Natural killer cell (primary cell): ENCODE results near the gene IFT81. TPM values are rescaled to one million over a fixed set of nuclear protein-coding genes. Genes with fewer than 3 reads are reported as not detected.

ENCODE experiments used
- ATAC-seq, 3 donors: fragments of 150-1000 bp in 2 of 3; fragments of 200-7000 bp in 1 of 3; cut with Tn5 transposase; 1 replicate in 1 of 3; 2 replicates in 2 of 3; pipeline ENCODE4 v1.10.0; 2021; ENCODE audit warnings: mild to moderate bottlenecking in 2 of 3, moderate library complexity in 2 of 3
- DNase-seq, 2 donors: peaks; one replicate each; pipeline versions ENCODE4 v3.0.0 to v3.0.0-alpha.2; 2013 to 2021; ENCODE audit warnings: mixed read lengths in 1 of 2
- H3K27ac ChIP-seq: one replicate; pipeline ENCODE4 v1.5.1; 2013; ENCODE audit warnings: mild to moderate bottlenecking, low read length
- H3K27me3 ChIP-seq: one replicate; pipeline ENCODE4 v1.6.1; 2013; ENCODE audit warnings: low read length; ENCODE audit not compliant: control insufficient read depth, insufficient read depth
- H3K36me3 ChIP-seq: one replicate; pipeline ENCODE4 v1.6.1; 2013; ENCODE audit warnings: low read length; ENCODE audit not compliant: control insufficient read depth, insufficient read depth
- H3K4me1 ChIP-seq: one replicate; pipeline ENCODE4 v1.6.1; 2013; ENCODE audit warnings: low read length; ENCODE audit not compliant: control insufficient read depth, insufficient read depth
- H3K4me3 ChIP-seq: one replicate; pipeline ENCODE4 v1.5.1; 2013; ENCODE audit warnings: low read length
- H3K9me3 ChIP-seq: one replicate; pipeline ENCODE4 v1.6.1; 2013; ENCODE audit warnings: low read length; ENCODE audit not compliant: control insufficient read depth, insufficient read depth
- H3K27ac Mint-ChIP-seq, 2 donors: one replicate each; pipeline ENCODE4 v1.8.0; 2022; ENCODE audit warnings: mild to moderate bottlenecking in 2 of 2, mixed read lengths in 2 of 2, moderate library complexity in 1 of 2
- H3K27me3 Mint-ChIP-seq, 2 donors: one replicate each; pipeline ENCODE4 v1.8.0; 2022; ENCODE audit warnings: low read depth in 2 of 2, mixed read lengths in 2 of 2
- H3K36me3 Mint-ChIP-seq: one replicate; pipeline ENCODE4 v1.8.0; 2022; ENCODE audit warnings: mixed read lengths
- H3K4me1 Mint-ChIP-seq, 2 donors: one replicate each; pipeline ENCODE4 v1.8.0; 2022; ENCODE audit warnings: mixed read lengths in 2 of 2
- H3K4me3 Mint-ChIP-seq: one replicate; pipeline ENCODE4 v1.8.0; 2022; ENCODE audit warnings: mild to moderate bottlenecking, moderate library complexity, mixed read lengths
- H3K9me3 Mint-ChIP-seq, 2 donors: one replicate each; pipeline ENCODE4 v1.8.0; 2022; ENCODE audit warnings: mixed read lengths in 2 of 2
- CTCF ChIP-seq: fragments of 200-600 bp; IDR thresholded peaks from one replicate; pipeline ENCODE4 v1.8.0; 2022; ENCODE audit warnings: antibody characterized with exemption
- WGBS: methylation state at CpG from one replicate; pipeline ENCODE4 v1.1.7; 2013; ENCODE audit warnings: missing lambda C conversion rate; ENCODE audit not compliant: insufficient coverage; 5-methylcytosine and 5-hydroxymethylcytosine counted together
- intact Hi-C: fragments of 100-400 bp; cut with micrococcal nuclease; formaldehyde crosslinking; loops from one replicate; pipeline ENCODE4 v1.14.2; 2022
- total RNA-seq, 4 donors: library from RNA; stranded (reverse); fragments of 120-200 nt in 1 of 4; gene quantifications; one replicate each; pipeline versions ENCODE4 v1.2.3 to v1.2.4, GENCODE V29; 2013 to 2022

Gene IFT81
- total RNA-seq, 3 donors from 2014 or later (not counting 1 experiment from before 2014, with no cell fraction given) = 0.61 to 1.4 (median 0.80) TPM

GRCh38 chr12:110245369-110245772 lies 121.2 kb downstream of the IFT81 start:
- Mint-ChIP-seq H3K9me3 (no peaks in the 10 kb centered on the region), H3K27me3 (peaks cover 0 to 4% of the 10 kb centered on the region in 2 donors), H3K4me3 (no peak overlapping the region), H3K27ac (no peak overlapping the region), H3K36me3 (no peaks in the 10 kb centered on the region), H3K4me1 (no peaks in the 10 kb centered on the region)
- TF ChIP-seq CTCF = peak; percentile 32
- Histone ChIP-seq H3K27me3 (no peaks in the 10 kb centered on the region), H3K4me3 (no peak overlapping the region), H3K36me3 (no peaks in the 10 kb centered on the region), H3K27ac (no peak overlapping the region), H3K4me1 (no peaks in the 10 kb centered on the region), H3K9me3 (no peaks in the 10 kb centered on the region)
- 62% methylated on average over 3 of the region's 3 CpGs for WGBS
- intact Hi-C loops = loop anchor here (1.0 kb wide), 1 partner anchor 145 kb away; no protein-coding TSS in a partner anchor
- DNase-seq (peak; percentile 23 to 67), ATAC-seq (peak; percentile 47 to 60 (median 58))

GRCh38 chr12:110246636-110247339 lies 122.6 kb downstream of the IFT81 start:
- ATAC-seq = no peak
- no peaks in the 10 kb centered on the region for H3K27me3 ChIP-seq
- no peak overlapping the region for H3K4me3 ChIP-seq
- H3K27ac ChIP-seq = no peak overlapping the region
- Mint-ChIP-seq H3K4me1 (no peaks in the 10 kb centered on the region), H3K9me3 (no peaks in the 10 kb centered on the region), H3K27me3 (no peaks in the 10 kb centered on the region), H3K4me3 (no peak overlapping the region), H3K36me3 (no peaks in the 10 kb centered on the region), H3K27ac (no peak overlapping the region)
- no peak for TF ChIP-seq CTCF
- H3K36me3 ChIP-seq = no peaks in the 10 kb centered on the region
- no peaks in the 10 kb centered on the region for H3K4me1 ChIP-seq
- no peak for DNase-seq
- no peaks in the 10 kb centered on the region for H3K9me3 ChIP-seq
- 100% methylated on average over 3 of the region's 4 CpGs for WGBS
- intact Hi-C loops = no loop called here

GRCh38 chr12:110247340-110248095 lies 123.4 kb downstream of the IFT81 start:
- intact Hi-C loops = no loop called here
- ATAC-seq = no peak
- Mint-ChIP-seq H3K4me3 (no peak overlapping the region), H3K4me1 (no peaks in the 10 kb centered on the region), H3K36me3 (no peaks in the 10 kb centered on the region), H3K27ac (no peak overlapping the region), H3K9me3 (no peaks in the 10 kb centered on the region), H3K27me3 (no peaks in the 10 kb centered on the region)
- H3K4me3 ChIP-seq = no peak overlapping the region
- no peak for TF ChIP-seq CTCF
- no peaks in the 10 kb centered on the region for H3K9me3 ChIP-seq
- no peaks in the 10 kb centered on the region for H3K27me3 ChIP-seq
- H3K27ac ChIP-seq = no peak overlapping the region
- no peak for DNase-seq
- 85% methylated on average over 14 of the region's 14 CpGs for WGBS
- no peaks in the 10 kb centered on the region for H3K36me3 ChIP-seq
- H3K4me1 ChIP-seq = no peaks in the 10 kb centered on the region
